Measurements from ENCODE around the gene PDCD5.

- no peak for TF ChIP-seq POLR2A (IDR thresholded peaks at IDR 0.05)
- TF ChIP-seq CTCF (IDR thresholded peaks at IDR 0.05) = no peak
These were observed 46.0 kb downstream of the PDCD5 start for GRCh38 chr19:32626969-32627368.

Data from heart left ventricle (tissue), 13 donors.